ENCODE data around the gene MX2.

Gene MX2

DNA sequence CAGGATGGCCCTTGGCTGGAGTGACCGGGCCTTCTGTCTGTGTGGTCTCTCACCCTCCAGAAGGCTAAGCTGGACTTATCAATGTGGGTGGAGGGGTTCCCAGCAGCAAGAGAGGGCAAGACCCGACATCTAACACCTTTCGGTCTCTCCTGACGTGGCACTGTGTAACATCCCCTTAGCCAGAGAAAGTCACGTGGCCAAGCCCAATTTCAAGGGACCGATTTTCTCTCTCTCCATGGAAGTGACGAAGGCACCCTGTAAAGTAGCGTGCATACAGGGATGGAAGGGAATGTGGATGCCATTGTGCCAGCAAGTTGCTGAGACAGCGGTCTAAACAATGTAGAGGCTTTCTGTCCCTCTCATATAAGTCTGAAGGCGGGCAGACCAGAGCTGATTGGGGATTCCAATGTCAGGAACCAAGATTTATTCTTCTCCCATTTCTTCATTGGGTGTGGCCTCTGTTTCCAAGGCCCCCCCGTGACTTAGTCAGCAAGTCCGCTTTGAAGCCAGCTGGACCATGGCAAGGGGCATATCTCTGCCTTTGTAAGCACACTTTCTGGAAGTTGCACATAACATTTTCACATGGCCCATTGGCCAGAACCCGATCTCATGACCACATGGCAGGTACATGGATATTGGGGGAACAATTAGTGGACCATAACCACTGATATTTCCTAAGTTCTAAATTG lies 76.7 kb downstream of the MX2 start:
- DNase-seq = no peak
- Histone ChIP-seq H3K36me3 (no peaks in the 10 kb centered on the region), H3K4me1 (no peaks in the 10 kb centered on the region), H3K4me3 (ENCODE audit: low read depth, low read length) (no peak overlapping the region), H3K27me3 (no peaks in the 10 kb centered on the region), H3K9me3 (no peaks in the 10 kb centered on the region)
- TF ChIP-seq CTCF (IDR thresholded peaks at IDR 0.05; ENCODE audit: low read depth, low read length) = no peak

DNA sequence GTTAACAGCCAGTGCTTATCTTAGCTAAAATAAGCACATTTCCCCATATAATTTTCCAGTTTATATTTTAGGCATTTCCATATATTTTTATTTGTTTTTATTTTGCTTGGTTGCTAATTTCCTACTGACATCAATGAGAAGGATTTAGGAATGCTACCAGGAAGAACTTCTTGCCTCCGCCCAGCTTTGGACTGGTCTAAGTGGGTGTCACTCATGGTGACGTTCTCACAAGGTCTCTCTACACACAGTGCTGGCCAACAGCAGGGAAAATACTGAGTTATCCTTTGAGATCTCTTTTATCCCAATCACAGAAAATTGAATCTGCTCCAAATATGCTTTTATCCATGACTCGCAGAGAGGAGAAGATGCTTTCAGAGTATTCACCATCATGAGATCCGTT lies 77.4 kb downstream of the MX2 start:
- H3K36me3 ChIP-seq = no peaks in the 10 kb centered on the region
- no peaks in the 10 kb centered on the region for H3K4me1 ChIP-seq
- no peak for DNase-seq
- H3K9me3 ChIP-seq = no peaks in the 10 kb centered on the region
- H3K4me3 ChIP-seq (ENCODE audit: low read depth, low read length) = no peak overlapping the region
- H3K27me3 ChIP-seq = no peaks in the 10 kb centered on the region
- TF ChIP-seq CTCF (IDR thresholded peaks at IDR 0.05; ENCODE audit: low read depth, low read length) = no peak

DNA sequence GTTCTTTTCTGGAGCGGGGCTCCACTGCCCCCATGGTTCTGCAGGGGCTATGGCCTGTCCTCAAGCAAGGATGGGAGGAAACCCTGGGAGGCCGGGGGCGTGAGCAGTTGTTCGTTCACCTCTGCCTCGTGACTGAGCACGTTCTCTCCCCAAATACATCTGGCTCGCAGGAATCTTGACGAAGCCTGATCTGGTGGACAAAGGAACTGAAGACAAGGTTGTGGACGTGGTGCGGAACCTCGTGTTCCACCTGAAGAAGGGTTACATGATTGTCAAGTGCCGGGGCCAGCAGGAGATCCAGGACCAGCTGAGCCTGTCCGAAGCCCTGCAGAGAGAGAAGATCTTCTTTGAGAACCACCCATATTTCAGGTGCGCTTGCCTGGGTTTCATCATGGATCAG lies 79.7 kb downstream of the MX2 start:
- TF ChIP-seq CTCF (IDR thresholded peaks at IDR 0.05; ENCODE audit: low read depth, low read length) = no peak
- DNase-seq = no peak
- Histone ChIP-seq H3K4me1 (no peaks in the 10 kb centered on the region), H3K4me3 (ENCODE audit: low read depth, low read length) (no peak overlapping the region), H3K36me3 (no peaks in the 10 kb centered on the region), H3K27me3 (no peaks in the 10 kb centered on the region), H3K9me3 (no peaks in the 10 kb centered on the region)

DNA sequence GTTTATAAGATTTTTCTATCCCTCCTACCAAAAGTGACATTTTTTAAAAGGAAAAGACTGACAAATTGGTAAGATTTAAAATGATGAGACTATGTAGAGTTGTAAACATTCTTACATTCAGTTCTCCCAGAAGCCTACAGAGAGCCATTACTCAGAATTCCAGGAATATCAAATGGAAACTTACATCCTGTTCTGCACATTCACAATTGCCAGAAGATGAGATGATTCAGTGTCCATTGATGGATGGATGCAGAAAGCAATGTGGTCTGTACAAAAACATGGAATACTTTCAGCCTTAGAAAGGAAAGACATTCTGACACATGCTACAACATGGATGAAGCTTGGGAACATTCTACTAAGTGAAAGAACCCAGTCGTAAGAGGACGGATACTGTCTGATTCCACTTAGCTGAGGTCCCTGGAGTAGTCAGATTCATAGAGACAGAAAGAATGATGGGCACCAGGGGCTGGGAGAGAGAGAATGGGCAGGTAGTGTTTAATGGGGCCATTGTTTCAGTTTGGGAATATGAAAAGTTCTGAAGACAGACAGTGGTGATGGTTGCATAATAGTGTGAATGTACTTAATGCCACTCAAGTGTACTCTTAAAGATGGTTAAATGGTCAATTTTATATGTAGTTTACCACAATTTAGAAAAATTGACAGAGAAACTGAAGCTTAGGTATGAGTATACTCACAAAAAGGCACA lies 80.8 kb downstream of the MX2 start:
- H3K27me3 ChIP-seq = no peaks in the 10 kb centered on the region
- TF ChIP-seq CTCF (IDR thresholded peaks at IDR 0.05; ENCODE audit: low read depth, low read length) = no peak
- no peak for DNase-seq
- no peaks in the 10 kb centered on the region for H3K9me3 ChIP-seq
- no peaks in the 10 kb centered on the region for H3K4me1 ChIP-seq
- H3K4me3 ChIP-seq (ENCODE audit: low read depth, low read length) = no peak overlapping the region
- no peaks in the 10 kb centered on the region for H3K36me3 ChIP-seq

- Histone ChIP-seq H3K4me3 (ENCODE audit: low read depth, low read length) (no peak overlapping the region), H3K9me3 (no peaks in the 10 kb centered on the region), H3K36me3 (no peaks in the 10 kb centered on the region), H3K27me3 (no peaks in the 10 kb centered on the region), H3K4me1 (no peaks in the 10 kb centered on the region)
- no peak for DNase-seq
- no peak for TF ChIP-seq CTCF (IDR thresholded peaks at IDR 0.05; ENCODE audit: low read depth, low read length)
These were observed 81.7 kb downstream of the MX2 start for GRCh38 chr21:41443562-41443961.

Measured in BE2C (cell line).